CD8-positive, alpha-beta memory T cell (primary cell): ENCODE results near the gene RFTN1. TPM values are rescaled to one million over a fixed set of nuclear protein-coding genes. Genes with fewer than 3 reads are reported as not detected.

Source experiments
- CTCF ChIA-PET: fragments of 350-600 bp; sonication (Branson Sonifier 250); formaldehyde crosslinking; loops from one replicate; lab custom pipeline; 2021; ENCODE audit warnings: antibody characterized with exemption; lab: Charles Lee
- POLR2A ChIA-PET: fragments of 350-600 bp; sonication (Branson Sonifier 250); formaldehyde crosslinking; loops from one replicate; lab custom pipeline; 2021; ENCODE audit warnings: antibody characterized with exemption; lab: Charles Lee
- DNase-seq, 5 donors: peaks; one replicate each; pipeline versions ENCODE4 v3.0.0 to v3.0.0-alpha.2; 2020 to 2022; ENCODE audit warnings: mixed read lengths in 1 of 5
- H3K27ac ChIP-seq: one replicate; pipeline ENCODE4 v1.7.0; 2013; ENCODE audit warnings: low read depth, mild to moderate bottlenecking, low read length, moderate library complexity
- H3K27me3 ChIP-seq: 2 replicates; pipeline ENCODE4 v1.7.0; 2013; ENCODE audit warnings: low read length, mild to moderate bottlenecking; ENCODE audit not compliant: insufficient read depth, poor library complexity, severe bottlenecking
- H3K36me3 ChIP-seq: 2 replicates; pipeline ENCODE4 v1.7.0; 2013; ENCODE audit warnings: mild to moderate bottlenecking, low read length, moderate library complexity; ENCODE audit not compliant: insufficient read depth
- H3K4me1 ChIP-seq: 2 replicates; pipeline ENCODE4 v1.7.0; 2013; ENCODE audit warnings: mild to moderate bottlenecking, low read length, moderate library complexity; ENCODE audit not compliant: insufficient read depth
- H3K4me3 ChIP-seq: 2 replicates; pipeline ENCODE4 v1.7.0; 2013; ENCODE audit warnings: mild to moderate bottlenecking, low read length
- H3K9me3 ChIP-seq: 2 replicates; pipeline ENCODE4 v1.7.0; 2013; ENCODE audit warnings: mild to moderate bottlenecking, low read length
- H3K27ac Mint-ChIP-seq, 8 donors: one replicate each; pipeline ENCODE4 v1.8.0; 2020 to 2021; ENCODE audit warnings: mixed read lengths in 8 of 8, mild to moderate bottlenecking in 6 of 8, inconsistent platforms in 3 of 8, moderate library complexity in 3 of 8
- H3K27me3 Mint-ChIP-seq, 2 donors: one replicate each; pipeline ENCODE4 v1.8.0; 2020 to 2021; ENCODE audit warnings: mixed read lengths in 2 of 2, mild to moderate bottlenecking in 1 of 2, moderate library complexity in 1 of 2
- H3K36me3 Mint-ChIP-seq, 3 donors: one replicate each; pipeline ENCODE4 v1.8.0; 2020 to 2021; ENCODE audit warnings: mixed read lengths in 3 of 3, inconsistent platforms in 1 of 3, mild to moderate bottlenecking in 1 of 3
- H3K4me1 Mint-ChIP-seq, 3 donors: one replicate each; pipeline ENCODE4 v1.8.0; 2020 to 2021; ENCODE audit warnings: mixed read lengths in 3 of 3, inconsistent platforms in 1 of 3, mild to moderate bottlenecking in 1 of 3
- H3K4me3 Mint-ChIP-seq, 7 donors: one replicate each; pipeline ENCODE4 v1.8.0; 2020 to 2021; ENCODE audit warnings: mixed read lengths in 7 of 7, mild to moderate bottlenecking in 6 of 7, moderate library complexity in 4 of 7, inconsistent platforms in 2 of 7
- H3K9me3 Mint-ChIP-seq, 5 donors: one replicate each; pipeline ENCODE4 v1.8.0; 2020 to 2022; ENCODE audit warnings: mixed read lengths in 5 of 5, mild to moderate bottlenecking in 3 of 5, moderate library complexity in 2 of 5, inconsistent platforms in 1 of 5
- polyA plus RNA-seq: library from polyadenylated mRNA; unstranded; fragments of 300-500 nt; fragmentation: Illumina TruSeq; gene quantifications from one replicate; pipeline ENCODE4 v1.2.3, GENCODE V29; 2021
- total RNA-seq, 2 experiments: library from RNA; stranded (reverse); gene quantifications; one replicate each; pipeline ENCODE4 v1.2.3, GENCODE V29; 2021

The RFTN1 gene
- total RNA-seq (100 to 1,000 TPM; 125 to 126 TPM), polyA plus RNA-seq (87.4 TPM)

GRCh38 chr3:16513141-16514020 lies at the start of gene RFTN1:
RFTN1 (minus strand) TSS chr3:16513699; CDS start chr3:16493869, 19,830 bp downstream.
- H3K4me3 ChIP-seq, result peak within 1 kb of the TSS; percentile 81

GRCh38 chr3:16559653-16560365 lies 46.3 kb upstream of the RFTN1 start:
- Histone ChIP-seq H3K9me3 (no peaks in the 10 kb centered on the region), H3K4me3 (no peak overlapping the region), H3K27ac (no peak overlapping the region), H3K27me3 (no peaks in the 10 kb centered on the region), H3K36me3 (no peaks in the 10 kb centered on the region), H3K4me1 (no peaks in the 10 kb centered on the region)
- ChIA-PET CTCF (no interaction called here), POLR2A (no interaction called here)
- Mint-ChIP-seq H3K9me3 (peaks cover 0 to 3% (median 0%) of the 10 kb centered on the region in 5 donors), H3K27me3 (peaks cover 6 to 9% of the 10 kb centered on the region in 2 donors), H3K36me3 (no peaks in the 10 kb centered on the region), H3K4me1 (no peaks in the 10 kb centered on the region), H3K27ac (peak overlapping the region in 1 of 8 donors; percentile 47), H3K4me3 (no peak overlapping the region)
- no peak for DNase-seq

More at GRCh38 chr3:16513141-16514020, at the start of gene RFTN1:
- ChIA-PET POLR2A (interaction anchor here (1.5 to 2.6 kb wide), 2 partner anchors 31 to 212 kb away, joined by 7 to 8 read pairs; no protein-coding TSS in a partner anchor), CTCF (interaction anchor here (1.5 to 2.4 kb wide), 6 partner anchors 11 to 248 kb away, joined by 3 to 10 read pairs (median 6); partner anchors contain the start of genes DPH3 and OXNAD1)
- peaks cover 72% of the 10 kb centered on the region for H3K4me1 ChIP-seq
- peak; percentile 21 to 67 (median 55) for DNase-seq
- no peaks in the 10 kb centered on the region for H3K27me3 Mint-ChIP-seq
- peaks cover 3% of the 10 kb centered on the region for H3K36me3 ChIP-seq
- peak within 1 kb of the TSS; percentile 80 to 98 (median 94) for H3K4me3 Mint-ChIP-seq
- H3K36me3 Mint-ChIP-seq, result peaks cover 0 to 14% (median 0%) of the 10 kb centered on the region in 3 donors
- no peaks in the 10 kb centered on the region for H3K27me3 ChIP-seq
- no peaks in the 10 kb centered on the region for H3K9me3 Mint-ChIP-seq
- H3K4me1 Mint-ChIP-seq, result peaks cover 70 to 83% (median 76%) of the 10 kb centered on the region in 3 donors
- peak within 1 kb of the TSS; percentile 81 for H3K27ac ChIP-seq
- H3K27ac Mint-ChIP-seq, result peak within 1 kb of the TSS; percentile 93 to 99 (median 96)
- no peaks in the 10 kb centered on the region for H3K9me3 ChIP-seq

GRCh38 chr3:16554126-16554525 lies 40.6 kb upstream of the RFTN1 start:
- CTCF ChIA-PET, result interaction anchor here (0.9 to 2.8 kb wide), 3 partner anchors 25 to 495 kb away, joined by 3 to 10 read pairs (median 3); no protein-coding TSS in a partner anchor

GRCh38 chr3:16552757-16553156 lies 39.3 kb upstream of the RFTN1 start:
- no peak overlapping the region for H3K27ac ChIP-seq
- H3K4me1 Mint-ChIP-seq, result peaks cover 2 to 6% (median 6%) of the 10 kb centered on the region in 3 donors
- H3K27ac Mint-ChIP-seq, result no peak overlapping the region
- H3K36me3 Mint-ChIP-seq, result no peaks in the 10 kb centered on the region
- H3K9me3 Mint-ChIP-seq, result no peaks in the 10 kb centered on the region
- no peak for DNase-seq
- no peak overlapping the region for H3K4me3 Mint-ChIP-seq
- POLR2A ChIA-PET, result no interaction called here
- H3K27me3 ChIP-seq, result no peaks in the 10 kb centered on the region
- H3K9me3 ChIP-seq, result no peaks in the 10 kb centered on the region
- no peaks in the 10 kb centered on the region for H3K36me3 ChIP-seq
- CTCF ChIA-PET, result interaction anchor here (0.6 to 4.0 kb wide), 6 partner anchors 23 to 287 kb away, joined by 3 to 30 read pairs (median 8); no protein-coding TSS in a partner anchor
- H3K27me3 Mint-ChIP-seq, result peaks cover 3 to 21% of the 10 kb centered on the region in 2 donors
- H3K4me3 ChIP-seq, result no peak overlapping the region
- peaks cover 5% of the 10 kb centered on the region for H3K4me1 ChIP-seq

More at GRCh38 chr3:16554126-16554525, 40.6 kb upstream of the RFTN1 start:
- peaks cover 2 to 6% (median 6%) of the 10 kb centered on the region in 3 donors for H3K4me1 Mint-ChIP-seq
- POLR2A ChIA-PET, result no interaction called here
- H3K27ac Mint-ChIP-seq, result peak overlapping the region in 1 of 8 donors; percentile 37
- H3K36me3 Mint-ChIP-seq, result no peaks in the 10 kb centered on the region
- no peak overlapping the region for H3K4me3 ChIP-seq
- H3K27ac ChIP-seq, result no peak overlapping the region
- H3K4me1 ChIP-seq, result peaks cover 5% of the 10 kb centered on the region
- H3K27me3 ChIP-seq, result no peaks in the 10 kb centered on the region
- H3K4me3 Mint-ChIP-seq, result no peak overlapping the region
- DNase-seq, result no peak
- H3K36me3 ChIP-seq, result no peaks in the 10 kb centered on the region
- H3K27me3 Mint-ChIP-seq, result peaks cover 4 to 21% of the 10 kb centered on the region in 2 donors
- H3K9me3 Mint-ChIP-seq, result no peaks in the 10 kb centered on the region
- no peaks in the 10 kb centered on the region for H3K9me3 ChIP-seq

GRCh38 chr3:16551342-16551976 lies 38.0 kb upstream of the RFTN1 start:
- peaks cover 1 to 21% of the 10 kb centered on the region in 2 donors for H3K27me3 Mint-ChIP-seq
- H3K27ac ChIP-seq, result no peak overlapping the region
- no peaks in the 10 kb centered on the region for H3K36me3 Mint-ChIP-seq
- CTCF ChIA-PET, result interaction anchor here (0.8 to 4.0 kb wide), 7 partner anchors 11 to 286 kb away, joined by 3 to 30 read pairs (median 5); no protein-coding TSS in a partner anchor
- H3K4me1 Mint-ChIP-seq, result peaks cover 5 to 7% (median 6%) of the 10 kb centered on the region in 3 donors
- peaks cover 5% of the 10 kb centered on the region for H3K4me1 ChIP-seq
- no peak overlapping the region for H3K4me3 ChIP-seq
- H3K36me3 ChIP-seq, result no peaks in the 10 kb centered on the region
- DNase-seq, result no peak
- POLR2A ChIA-PET, result no interaction called here
- no peak overlapping the region for H3K4me3 Mint-ChIP-seq
- peak overlapping the region in 2 of 8 donors; percentile 64 to 79 for H3K27ac Mint-ChIP-seq
- no peaks in the 10 kb centered on the region for H3K27me3 ChIP-seq
- H3K9me3 Mint-ChIP-seq, result no peaks in the 10 kb centered on the region
- H3K9me3 ChIP-seq, result no peaks in the 10 kb centered on the region

- Histone ChIP-seq H3K4me3 (no peak overlapping the region), H3K36me3 (no peaks in the 10 kb centered on the region), H3K9me3 (no peaks in the 10 kb centered on the region), H3K27ac (no peak overlapping the region), H3K27me3 (no peaks in the 10 kb centered on the region), H3K4me1 (peaks cover 5% of the 10 kb centered on the region)
- POLR2A ChIA-PET, result interaction anchor here (0.9 kb wide), 1 partner anchor 262 kb away, joined by 3 read pairs; no protein-coding TSS in a partner anchor
- Mint-ChIP-seq H3K27me3 (peaks cover 1 to 21% of the 10 kb centered on the region in 2 donors), H3K4me3 (no peak overlapping the region), H3K36me3 (no peaks in the 10 kb centered on the region), H3K9me3 (no peaks in the 10 kb centered on the region), H3K4me1 (peaks cover 6 to 10% (median 7%) of the 10 kb centered on the region in 3 donors), H3K27ac (peak overlapping the region in 4 of 8 donors; percentile 7 to 79 (median 65))
- CTCF ChIA-PET, result interaction anchor here (0.8 to 4.0 kb wide), 12 partner anchors 10 to 501 kb away, joined by 3 to 30 read pairs (median 4); partner anchors contain the start of genes DPH3 and OXNAD1
- peak; percentile 45 to 78 (median 71) for DNase-seq
Measured at GRCh38 chr3:16550676-16551341, 37.3 kb upstream of the RFTN1 start.

GRCh38 chr3:16550305-16550675 lies 36.8 kb upstream of the RFTN1 start:
- Histone ChIP-seq H3K9me3 (no peaks in the 10 kb centered on the region), H3K27me3 (no peaks in the 10 kb centered on the region), H3K4me1 (peaks cover 5% of the 10 kb centered on the region), H3K4me3 (no peak overlapping the region), H3K27ac (no peak overlapping the region), H3K36me3 (no peaks in the 10 kb centered on the region)
- DNase-seq, result no peak
- no peaks in the 10 kb centered on the region for H3K9me3 Mint-ChIP-seq
- peaks cover 1 to 19% of the 10 kb centered on the region in 2 donors for H3K27me3 Mint-ChIP-seq
- ChIA-PET POLR2A (interaction anchor here (0.9 kb wide), 1 partner anchor 261 kb away, joined by 3 read pairs; no protein-coding TSS in a partner anchor), CTCF (interaction anchor here (0.8 to 4.0 kb wide), 11 partner anchors 10 to 501 kb away, joined by 3 to 30 read pairs (median 5); partner anchors contain the start of genes DPH3 and OXNAD1)
- no peaks in the 10 kb centered on the region for H3K36me3 Mint-ChIP-seq
- no peak overlapping the region for H3K4me3 Mint-ChIP-seq
- H3K27ac Mint-ChIP-seq, result no peak overlapping the region
- H3K4me1 Mint-ChIP-seq, result peaks cover 6 to 10% (median 10%) of the 10 kb centered on the region in 3 donors
